GM18867 (cell line): ENCODE results near the gene GAB2.
"Not testable (repeated sequence)": the region's sequence is repeated elsewhere in the genome, so short reads cannot be mapped to it uniquely, and the experiment has no call there.

ENCODE experiments used
- ATAC-seq: cut with Tn5 transposase; IDR thresholded peaks from one replicate; pipeline ENCODE4 v1.9.1; 2021; ENCODE audit warnings: mild to moderate bottlenecking, moderate library complexity; ENCODE audit not compliant: unreplicated experiment

The GAB2 gene

DNA sequence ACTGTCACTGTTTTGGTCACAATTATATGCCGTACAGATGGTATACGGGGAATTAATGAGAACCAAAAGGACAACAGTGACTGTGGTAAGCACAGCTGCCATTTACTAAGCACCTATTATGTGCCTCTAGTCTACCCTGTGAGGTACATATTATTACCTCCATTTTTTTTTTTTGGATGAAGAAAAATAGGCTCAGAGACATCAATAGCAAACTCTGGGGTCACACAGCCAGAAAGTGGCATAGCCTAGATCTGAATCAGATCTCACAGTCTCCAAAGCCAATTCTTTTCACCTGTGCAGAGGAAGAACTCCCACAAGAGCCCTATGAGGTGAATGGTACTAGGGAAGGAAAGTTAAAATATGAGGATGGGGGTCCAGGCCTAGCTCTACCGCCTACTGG is 160.0 kb downstream of the GAB2 start:
- ATAC-seq, result no peak

DNA sequence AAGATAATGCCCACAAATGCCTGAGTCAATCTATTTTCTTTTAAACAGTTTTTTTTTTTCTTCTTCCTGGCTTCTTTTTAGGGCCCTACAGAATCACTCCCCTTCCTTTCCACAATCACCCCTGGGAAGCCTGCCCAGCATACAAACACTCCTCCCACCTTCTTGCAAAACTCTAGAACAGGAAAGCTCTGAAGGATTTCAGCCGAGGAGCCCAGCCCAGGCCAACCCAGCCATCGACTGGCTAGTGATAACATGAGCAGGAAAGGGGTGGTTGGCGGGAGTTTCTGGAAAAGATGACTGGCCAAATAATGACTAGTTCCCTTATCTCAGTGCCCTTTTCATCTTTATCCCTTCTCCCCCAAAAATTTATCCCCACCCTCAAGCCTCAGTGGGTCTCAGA is 160.7 kb downstream of the GAB2 start:
- ATAC-seq, result no peak

DNA sequence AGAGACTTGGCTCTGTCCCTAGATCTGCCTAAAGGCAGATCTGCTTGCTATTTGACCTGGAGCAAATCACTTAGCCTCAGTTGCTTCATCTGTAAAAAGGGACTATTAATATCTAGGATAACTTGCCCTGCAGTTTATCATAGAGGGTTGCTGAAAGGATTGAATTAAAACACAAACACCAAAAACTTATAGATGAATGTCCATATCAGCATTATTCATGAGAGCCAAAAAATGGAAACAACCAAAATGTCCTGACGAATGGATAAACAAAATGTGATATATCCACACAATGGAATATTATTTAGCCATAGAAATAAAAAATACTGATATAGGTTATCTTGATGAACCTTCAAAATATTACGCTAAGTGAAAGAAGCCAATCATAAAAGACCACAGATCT is 161.7 kb downstream of the GAB2 start:
- no peak for ATAC-seq

DNA sequence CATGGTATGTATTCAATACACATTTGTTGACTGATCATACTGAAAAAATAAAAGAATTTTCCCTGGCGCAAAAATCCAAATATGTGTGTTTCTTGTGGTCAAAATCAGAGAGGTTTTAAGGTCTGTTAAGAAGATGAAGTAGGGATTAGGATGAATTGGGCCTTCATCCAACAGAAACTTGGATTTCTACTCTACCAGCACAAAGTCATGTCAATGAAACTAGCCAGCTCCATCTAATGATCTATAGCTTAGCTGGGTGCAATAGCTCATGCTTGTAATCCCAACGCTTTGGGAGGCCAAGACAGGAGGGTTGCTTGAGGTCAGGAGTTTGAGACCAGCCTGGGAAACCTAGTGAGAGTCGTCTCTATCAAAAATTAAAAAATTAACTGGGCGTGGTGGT is 163.4 kb downstream of the GAB2 start:
- ATAC-seq, result no peak

DNA sequence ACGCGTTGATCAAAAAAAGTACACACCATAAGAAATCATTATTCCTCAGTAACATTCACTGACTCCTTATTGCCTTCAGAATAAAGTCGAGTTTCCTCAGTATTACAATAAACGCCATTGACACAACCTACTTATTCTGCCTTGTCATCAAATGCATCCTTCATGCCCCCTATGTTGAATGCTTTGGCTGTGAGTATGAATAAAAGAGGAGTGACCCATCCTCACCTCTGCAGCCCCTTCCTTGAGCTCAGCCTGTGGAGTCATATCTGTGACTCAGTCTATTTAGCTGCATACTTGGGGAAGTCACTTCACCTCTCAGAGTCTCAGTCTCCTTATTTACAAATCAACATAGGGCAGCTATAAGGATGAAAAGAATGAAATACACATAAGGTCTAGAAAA is 163.8 kb downstream of the GAB2 start:
- no peak for ATAC-seq

DNA sequence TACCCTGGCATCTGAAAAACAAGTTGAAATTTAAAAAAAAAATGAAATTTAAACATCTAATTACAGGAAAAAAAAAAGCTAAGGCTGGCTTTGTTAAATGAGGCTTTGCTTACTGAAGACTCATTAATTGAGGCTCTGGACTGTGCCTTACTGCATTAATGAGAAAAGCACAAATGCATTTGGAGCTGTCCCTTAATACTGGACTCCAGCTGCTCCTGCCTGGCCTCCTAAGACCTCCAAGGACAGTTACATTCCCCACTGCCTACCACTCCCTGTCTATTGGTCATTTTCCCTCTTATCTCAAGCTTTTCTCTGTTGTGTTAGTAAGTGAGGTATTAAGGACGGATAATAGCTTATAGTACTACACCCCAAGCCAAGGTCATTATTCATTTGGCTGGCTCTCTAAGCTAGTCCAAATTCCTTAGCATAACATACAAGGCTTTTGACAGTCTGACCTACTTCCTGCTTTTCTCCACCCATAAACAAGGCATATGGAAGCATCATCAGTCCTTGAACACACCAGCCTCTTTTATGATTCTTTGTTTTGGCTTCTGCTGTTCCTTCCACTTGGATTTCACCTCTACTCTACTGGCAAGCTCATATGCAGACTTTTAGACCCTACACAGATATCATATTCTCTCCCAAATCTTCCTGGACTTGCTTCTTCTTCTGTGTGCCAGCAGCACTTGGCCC is 166.4 kb downstream of the GAB2 start:
- ATAC-seq, result no peak

DNA sequence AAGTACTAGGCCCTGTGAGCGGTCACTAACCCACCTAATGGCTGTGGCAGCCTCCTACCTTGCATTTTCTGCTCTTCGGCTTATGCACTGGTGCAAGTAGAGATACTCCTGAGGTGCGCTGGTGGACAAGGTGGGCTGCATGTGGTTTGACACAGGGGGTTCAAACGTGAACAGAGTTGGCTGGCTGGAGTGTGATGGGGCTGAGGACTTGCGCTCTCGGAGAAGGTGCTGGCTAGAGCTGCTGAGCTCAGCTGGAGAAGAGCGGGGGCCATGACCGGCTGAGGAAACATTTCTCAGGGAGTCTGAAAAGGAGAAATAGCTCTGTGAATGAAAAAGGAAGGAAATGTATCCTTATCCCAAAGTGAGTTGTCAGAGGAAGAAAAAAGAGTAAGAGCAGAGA is 167.5 kb downstream of the GAB2 start:
- no peak for ATAC-seq

DNA sequence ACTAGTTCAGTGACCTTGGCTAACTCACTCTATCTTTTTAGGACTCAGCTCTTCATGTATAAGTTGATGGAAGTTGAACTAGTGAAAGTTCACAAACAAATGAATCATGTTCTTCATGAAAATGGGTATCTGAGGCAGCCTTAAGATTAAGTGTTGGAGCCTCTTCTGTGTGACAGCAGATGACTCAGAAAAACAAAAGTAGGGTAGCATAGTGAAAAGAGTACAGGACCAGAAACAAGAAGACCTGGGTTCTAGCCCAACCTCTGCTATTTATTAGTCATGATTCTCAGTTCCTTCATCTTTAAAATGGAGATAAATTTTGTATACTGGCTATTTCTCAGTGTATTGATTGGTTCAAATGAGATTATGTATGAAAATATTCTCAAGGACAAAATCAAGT is 168.7 kb downstream of the GAB2 start:
- no peak for ATAC-seq

DNA sequence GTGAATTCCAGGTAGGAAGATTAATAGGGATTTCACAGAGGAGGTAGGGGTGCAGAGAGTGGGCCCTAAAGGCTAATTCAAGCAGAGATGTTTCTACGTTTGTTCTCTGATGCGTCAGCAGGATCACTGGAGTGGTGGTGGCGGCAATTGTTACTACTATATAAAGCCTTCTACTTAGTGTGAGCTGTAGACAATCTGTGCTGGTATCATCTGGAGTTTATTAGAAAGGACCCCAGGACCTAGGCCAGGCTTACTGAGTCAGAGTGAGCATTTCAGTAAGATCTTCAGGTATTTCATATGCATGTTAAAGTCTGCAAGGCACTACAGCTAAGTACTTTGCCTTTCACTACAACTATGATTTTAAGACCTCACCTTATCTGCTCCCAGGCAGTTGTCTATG is 169.4 kb downstream of the GAB2 start:
- ATAC-seq, result no peak

DNA sequence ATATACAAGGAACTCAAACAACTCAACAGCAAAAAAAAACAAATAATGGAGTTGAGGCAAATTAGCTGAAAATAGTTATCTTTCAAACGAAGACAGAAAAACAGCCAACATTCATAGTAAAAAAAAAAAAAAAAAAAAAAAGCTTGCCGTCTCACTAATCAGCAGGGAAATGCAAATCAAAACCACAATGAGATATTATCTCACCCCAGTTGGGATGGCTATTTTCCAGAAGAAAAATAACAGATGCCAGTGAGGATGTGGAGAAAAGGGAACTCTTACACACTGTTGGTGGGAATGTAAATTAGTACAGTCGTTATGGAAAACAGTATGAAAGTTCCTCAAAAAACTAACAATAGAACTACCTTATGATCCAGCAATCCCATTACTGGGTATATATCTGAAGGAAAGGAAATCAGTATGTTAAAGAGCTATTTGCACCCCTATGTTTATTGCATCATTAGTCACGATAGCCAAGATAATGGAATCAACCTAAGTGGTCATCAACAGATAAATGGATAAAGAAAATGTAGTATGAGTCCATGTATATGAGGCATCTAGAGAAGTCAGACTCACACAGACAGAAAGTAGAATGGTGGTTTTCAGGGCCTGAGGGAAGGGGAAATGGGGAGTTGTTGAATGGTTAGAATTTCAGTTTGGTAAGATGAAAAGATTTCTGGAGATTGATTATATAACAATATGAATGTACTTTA is 172.9 kb downstream of the GAB2 start:
- no peak for ATAC-seq

DNA sequence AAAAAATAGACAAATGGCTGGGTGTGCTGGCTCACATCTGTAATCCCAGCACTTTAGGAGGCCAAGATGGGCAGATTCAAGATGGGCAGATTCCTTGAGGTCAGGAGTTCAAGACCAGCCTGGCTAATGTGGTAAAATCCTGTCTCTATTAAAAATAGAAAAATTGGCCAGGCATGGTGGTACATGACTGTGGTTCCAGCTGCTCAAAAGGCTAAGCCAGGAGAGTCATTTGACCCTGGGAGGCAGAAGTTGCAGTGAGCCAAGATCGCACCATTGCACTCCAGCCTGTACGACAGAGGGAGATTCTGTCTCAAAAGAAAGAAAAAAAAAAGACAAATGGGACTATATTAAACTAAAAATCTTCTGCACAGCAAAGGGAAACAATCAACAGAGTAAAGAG is 173.5 kb downstream of the GAB2 start:
- ATAC-seq, result no peak

DNA sequence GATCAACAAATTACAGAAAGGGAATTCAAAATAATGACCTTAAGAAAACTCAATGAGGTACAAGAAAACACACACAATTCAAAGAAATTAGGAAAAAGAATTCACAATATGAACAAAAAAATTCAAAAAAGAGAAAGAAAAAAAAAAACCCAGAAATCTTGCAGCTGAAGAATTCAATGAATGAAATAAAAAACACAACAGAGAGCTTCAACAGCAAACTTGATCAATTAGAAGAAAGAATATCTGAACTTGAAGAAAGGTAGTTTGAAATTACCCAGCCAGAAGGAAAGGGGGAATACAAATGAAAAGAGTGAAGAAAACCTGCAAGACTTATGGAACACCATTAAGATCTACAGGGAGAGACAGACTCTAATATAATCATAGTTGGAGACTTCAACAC is 176.1 kb downstream of the GAB2 start:
- no peak for ATAC-seq

DNA sequence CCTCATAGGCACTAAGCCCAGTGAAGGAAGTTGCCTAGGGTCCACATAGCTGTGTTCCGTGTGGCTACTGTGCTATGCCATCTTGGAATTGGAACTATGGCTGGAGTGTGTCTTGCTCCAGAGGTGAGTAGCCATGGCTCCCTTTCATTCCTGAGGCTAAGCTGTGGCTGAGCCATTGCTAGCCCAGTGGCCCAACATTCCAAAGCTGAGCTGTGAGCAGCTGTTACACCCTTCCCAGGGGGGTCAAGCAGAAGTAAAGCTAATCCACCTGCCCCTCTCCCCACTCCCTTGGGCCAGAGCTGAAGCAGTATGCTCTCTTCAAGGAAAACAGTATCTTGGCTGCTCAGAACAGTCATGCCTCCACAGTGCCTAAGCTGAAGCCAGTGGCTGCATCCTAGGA is 177.8 kb downstream of the GAB2 start:
- ATAC-seq, result no peak

DNA sequence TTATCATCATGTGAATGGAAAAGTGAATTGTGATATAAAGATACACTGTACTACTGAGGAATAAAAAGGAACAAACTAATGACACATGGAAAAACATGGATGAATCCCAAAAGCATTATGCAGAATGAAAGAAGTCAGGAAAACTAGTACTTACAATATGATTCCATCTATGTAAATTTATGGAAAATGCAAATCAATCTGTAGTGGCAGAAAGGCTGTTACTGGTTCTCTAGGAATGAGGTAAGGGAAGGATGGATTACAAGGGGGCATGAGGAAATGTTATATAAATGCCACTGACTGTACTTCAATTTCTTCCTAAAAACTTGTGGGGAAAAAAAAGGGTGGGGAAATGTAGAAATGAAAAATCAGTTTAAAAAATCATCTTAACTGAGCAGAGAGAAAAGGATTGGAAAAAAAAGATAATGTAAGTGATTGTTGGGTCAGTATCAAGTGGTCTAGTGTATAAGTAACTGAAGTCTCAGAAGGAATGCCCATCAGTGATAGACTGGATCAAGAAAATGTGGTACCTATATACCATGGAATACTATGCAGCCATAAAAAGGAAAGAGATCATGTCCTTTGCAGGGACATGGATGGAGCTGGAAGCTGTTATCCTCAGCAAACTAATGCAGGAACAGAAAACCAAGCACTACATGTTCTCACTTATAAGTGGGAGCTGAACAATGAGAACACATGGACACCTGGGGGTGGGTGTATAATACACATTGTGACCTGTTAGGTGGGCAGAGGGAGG is 180.2 kb downstream of the GAB2 start:
- ATAC-seq, result no peak

DNA sequence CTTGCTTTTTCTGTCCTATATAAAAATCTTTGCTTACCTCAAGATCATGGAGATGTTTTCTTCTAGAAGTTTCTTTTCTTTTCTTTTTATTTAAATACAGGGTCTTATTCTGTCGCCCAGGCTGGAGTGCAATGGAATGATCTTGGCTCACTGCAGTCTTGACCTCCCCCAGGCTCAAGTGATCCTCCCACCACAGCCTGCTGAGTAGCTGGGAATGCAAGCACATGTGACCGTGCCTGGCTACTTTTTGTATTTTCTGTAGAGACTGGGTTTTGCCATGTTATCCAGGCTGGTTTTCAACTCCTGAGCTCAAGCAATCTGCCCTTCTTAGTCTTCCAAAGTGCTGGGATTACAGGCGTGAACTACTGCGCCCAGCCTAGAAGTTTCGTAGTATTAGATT is 183.6 kb downstream of the GAB2 start:
- no peak for ATAC-seq

DNA sequence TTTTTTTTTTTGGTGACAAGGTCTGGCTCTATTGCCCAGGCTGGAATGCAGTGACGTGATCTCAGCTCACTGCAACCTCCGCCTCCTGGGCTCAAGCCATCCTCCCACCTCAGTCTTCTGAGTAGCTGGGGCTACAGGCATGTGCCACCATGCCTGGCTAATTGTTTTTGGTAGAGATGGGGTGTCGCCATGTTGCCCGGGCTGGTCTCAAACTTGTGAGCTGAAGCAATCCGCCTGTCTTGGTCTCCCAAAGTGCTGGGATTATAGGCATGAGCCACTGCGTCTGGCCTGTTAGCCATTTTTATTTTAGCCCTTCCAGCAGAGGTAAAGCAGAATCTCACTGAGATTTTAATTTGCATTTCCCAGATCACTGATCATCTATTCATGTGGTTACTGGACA is 184.6 kb downstream of the GAB2 start:
- not testable (repeated sequence) for ATAC-seq

DNA sequence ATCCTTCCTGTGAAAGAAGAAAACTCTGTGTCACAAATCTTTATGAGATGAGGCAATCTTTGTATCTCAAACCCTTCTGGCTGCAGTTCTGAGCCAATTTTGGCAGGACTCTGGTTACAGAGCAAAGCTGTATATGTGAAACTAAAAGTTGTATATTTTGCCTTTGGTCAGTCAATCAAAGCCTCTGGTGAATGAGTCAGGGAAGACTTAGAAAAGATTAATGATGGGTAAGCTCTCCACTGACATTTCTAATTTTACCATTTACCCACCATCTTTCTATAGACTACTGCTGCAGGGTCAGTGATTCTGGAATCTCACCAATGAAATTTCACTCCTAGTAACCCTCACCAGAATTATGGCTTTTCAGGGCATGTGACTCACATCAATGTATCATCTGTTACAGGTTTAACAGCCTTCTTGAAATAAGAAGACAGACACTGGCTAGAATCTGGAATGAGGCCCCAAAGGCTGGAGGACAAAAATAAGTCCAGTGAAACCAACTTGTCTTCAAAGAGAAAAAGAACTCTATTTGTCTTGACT is 185.6 kb downstream of the GAB2 start:
- ATAC-seq, result no peak

DNA sequence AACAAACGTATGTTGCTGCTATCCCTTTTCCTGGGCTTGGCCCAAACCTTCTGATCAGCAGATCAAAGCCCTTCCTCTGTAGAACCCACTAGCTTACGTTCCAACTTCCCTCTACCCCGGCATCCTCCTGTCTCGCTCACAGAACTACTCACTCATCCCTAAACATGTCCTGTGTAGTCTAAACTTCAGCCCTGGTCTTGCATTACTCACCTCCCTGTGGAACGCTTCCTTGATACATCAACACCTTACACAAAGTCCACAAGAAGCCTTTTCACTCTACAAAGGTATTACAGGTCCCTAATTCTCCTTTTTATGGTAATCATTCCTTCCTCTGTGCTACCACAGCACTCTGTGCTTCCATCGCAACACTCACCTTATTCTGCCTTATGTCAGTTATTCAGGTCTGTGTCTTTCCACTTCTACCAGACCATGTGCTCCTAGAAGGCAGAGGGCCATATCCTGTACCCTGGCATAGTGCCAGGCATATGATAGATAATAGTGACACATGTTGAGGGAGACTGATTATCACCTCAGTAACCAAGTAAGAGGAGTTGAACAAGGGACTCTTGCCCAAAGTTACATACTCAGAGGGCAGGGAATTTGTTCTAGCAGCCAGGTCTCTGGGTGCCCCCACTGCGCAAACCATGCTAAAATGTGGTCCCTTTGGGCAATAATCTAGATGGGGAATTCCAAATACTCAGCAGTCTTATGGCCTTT is 187.3 kb downstream of the GAB2 start:
- ATAC-seq, result no peak

DNA sequence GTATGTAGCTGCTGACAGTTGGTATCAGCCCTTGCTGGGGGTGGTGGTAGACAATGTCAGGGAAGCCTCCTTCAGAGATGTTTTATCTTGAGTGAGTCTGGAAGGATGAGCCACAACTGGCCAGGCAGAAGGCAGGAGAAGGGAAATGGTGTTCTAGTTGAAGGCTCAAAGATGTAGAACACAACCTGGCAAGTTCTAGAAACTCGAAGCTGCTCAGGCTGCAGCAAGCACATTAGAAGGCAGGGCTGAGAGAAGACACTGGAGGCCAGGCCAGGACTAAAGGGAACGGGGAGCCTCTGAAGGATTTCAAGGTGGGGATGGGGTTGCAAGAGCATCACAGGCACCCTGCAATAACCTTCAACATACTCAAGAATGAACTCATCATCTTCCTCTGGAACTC is 188.5 kb downstream of the GAB2 start:
- ATAC-seq, result no peak

DNA sequence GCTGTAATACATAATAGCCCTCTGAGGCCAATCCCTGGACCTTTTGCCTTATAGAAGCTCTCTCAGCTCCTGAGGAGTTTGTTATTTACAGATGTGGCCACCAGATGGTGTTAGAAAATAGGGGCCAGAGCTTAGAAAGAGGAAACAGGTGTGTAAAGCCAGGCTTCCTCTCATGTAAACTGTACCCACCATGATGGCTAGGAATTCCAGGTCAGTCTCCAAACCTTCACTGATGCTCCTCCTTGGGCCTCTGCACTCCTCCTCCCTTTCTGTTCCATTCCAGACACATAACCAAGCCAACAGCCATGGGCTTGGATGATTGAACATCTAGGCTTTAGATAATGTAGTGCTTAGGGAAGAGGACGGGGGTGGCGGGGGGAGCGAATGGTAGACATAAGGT is 189.2 kb downstream of the GAB2 start:
- no peak for ATAC-seq

DNA sequence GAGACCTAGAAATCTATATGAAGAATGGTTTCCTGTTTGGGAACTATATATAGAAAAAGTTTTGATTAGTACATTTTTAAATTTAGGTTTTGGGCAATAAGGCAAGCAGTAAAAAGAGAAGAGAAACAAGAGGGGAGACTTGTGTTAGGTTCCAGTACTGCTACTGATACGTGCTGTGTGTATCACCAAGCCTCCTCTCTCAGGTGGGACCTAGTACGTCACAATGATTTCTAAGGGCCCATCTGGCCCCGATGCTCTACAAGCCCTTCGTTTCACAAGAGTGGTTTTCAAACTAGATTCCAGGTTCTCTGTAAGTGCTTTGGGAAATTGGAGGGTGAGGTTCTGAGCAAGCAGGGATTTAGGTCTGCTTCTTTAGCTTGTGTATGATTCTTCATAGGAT is 189.7 kb downstream of the GAB2 start:
- peak; percentile 45 for ATAC-seq
